Measurements from ENCODE around the gene GRB10.

The GRB10 gene

DNA sequence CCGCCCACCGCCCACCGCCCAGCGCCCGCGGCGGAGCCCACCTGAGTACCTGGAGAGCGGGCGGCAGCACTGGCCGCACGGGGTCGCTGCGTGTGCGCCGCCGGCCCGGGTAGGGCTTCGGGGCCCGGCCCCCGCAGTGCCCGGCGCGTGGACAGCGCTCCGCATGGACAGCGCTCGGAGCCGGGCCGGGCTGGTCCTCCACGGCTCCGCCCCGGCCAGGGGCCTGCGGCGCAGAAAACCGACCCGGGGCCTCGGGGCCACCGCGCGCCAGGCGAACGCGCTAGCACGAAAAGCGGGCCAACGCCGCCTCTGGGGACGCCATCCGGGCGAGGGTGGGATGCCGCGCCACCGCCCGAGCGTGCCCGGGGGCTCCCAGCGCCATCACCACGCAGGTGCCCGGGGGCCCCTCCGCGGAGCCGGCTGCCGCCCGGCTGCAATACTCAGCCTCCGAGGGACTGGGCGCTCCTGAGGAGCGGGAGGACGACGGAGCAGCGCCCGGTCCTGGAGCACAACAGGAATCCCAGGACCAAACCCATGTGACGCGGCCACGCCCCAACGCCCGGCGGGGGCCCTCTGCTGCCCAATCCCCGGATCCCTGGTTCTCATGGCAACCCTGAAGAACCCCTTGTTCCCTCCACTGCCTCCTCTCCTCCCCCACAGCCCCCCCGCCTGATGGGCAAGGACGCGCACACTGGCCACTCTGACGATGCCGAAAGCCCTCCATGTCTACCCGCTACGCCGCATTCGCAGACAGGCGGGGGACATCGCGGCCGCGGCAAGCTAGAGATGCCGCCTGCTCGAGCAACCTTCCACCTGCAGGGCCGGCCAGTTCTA is at the start of gene GRB10:
Gene GRB10 (minus strand): TSS at position 522 of the 834 bp plus-strand sequence. CDS start 50,574 bp downstream, outside the sequence.
- in situ Hi-C loops (cut with MboI; ENCODE audit: low pct_unique_long_range_greater_than_20kb, low sequenced_read_pairs, unreplicated experiment), result no loop called here
- no peak for DNase-seq (ENCODE audit: low spot score)
- TF ChIP-seq, protein P1, sequence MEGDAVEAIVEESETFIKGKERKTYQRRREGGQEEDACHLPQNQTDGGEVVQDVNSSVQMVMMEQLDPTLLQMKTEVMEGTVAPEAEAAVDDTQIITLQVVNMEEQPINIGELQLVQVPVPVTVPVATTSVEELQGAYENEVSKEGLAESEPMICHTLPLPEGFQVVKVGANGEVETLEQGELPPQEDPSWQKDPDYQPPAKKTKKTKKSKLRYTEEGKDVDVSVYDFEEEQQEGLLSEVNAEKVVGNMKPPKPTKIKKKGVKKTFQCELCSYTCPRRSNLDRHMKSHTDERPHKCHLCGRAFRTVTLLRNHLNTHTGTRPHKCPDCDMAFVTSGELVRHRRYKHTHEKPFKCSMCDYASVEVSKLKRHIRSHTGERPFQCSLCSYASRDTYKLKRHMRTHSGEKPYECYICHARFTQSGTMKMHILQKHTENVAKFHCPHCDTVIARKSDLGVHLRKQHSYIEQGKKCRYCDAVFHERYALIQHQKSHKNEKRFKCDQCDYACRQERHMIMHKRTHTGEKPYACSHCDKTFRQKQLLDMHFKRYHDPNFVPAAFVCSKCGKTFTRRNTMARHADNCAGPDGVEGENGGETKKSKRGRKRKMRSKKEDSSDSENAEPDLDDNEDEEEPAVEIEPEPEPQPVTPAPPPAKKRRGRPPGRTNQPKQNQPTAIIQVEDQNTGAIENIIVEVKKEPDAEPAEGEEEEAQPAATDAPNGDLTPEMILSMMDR (IDR thresholded peaks at IDR 0.05; ENCODE audit: extremely low read depth, insufficient read depth, missing control alignments), result peak; percentile 23

DNA sequence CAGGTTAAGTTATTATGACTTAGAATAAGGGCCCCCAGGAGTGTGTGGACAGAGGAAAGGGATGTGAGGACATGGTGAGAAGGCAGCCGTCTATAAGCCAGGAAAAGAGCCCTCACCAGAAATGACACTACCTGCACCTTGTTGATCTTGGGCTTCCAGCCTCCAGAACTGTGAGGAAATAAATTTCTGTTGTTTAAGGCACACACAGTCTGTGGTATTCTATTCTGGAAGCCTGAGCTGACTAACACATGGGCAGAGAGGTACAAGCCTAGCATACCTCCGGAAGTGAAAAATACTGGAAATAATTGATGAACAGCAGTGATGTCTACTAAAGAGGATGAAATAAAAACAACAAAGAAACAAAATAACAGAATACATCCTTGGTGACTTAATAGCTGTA is 46.1 kb upstream of the GRB10 start:
- TF ChIP-seq, protein P1 (IDR thresholded peaks at IDR 0.05; ENCODE audit: extremely low read depth, insufficient read depth, missing control alignments), result no peak
- in situ Hi-C loops (cut with MboI; ENCODE audit: low pct_unique_long_range_greater_than_20kb, low sequenced_read_pairs, unreplicated experiment), result no loop called here
- DNase-seq (ENCODE audit: low spot score), result no peak

DNA sequence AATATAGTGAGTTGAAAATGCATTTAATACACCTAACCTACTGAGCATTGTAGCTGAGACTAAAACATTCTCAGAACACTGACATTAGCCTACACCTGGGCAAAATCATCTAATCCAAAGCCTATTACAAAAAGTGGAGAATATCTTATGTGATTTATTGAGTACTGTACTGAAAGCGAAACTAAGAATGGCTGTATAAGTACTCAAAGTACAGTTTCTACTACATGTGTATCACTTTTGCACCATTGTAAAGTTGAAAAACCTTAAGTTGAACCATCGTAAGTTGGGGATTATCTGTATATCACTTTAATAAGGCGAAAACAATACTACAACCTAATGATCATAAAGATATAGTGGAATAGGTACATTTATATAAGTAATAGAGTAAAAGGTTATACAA is 45.4 kb upstream of the GRB10 start:
- in situ Hi-C loops (cut with MboI; ENCODE audit: low pct_unique_long_range_greater_than_20kb, low sequenced_read_pairs, unreplicated experiment), result no loop called here
- no peak for DNase-seq (ENCODE audit: low spot score)
- TF ChIP-seq, protein P1 (IDR thresholded peaks at IDR 0.05; ENCODE audit: extremely low read depth, insufficient read depth, missing control alignments), result no peak

DNA sequence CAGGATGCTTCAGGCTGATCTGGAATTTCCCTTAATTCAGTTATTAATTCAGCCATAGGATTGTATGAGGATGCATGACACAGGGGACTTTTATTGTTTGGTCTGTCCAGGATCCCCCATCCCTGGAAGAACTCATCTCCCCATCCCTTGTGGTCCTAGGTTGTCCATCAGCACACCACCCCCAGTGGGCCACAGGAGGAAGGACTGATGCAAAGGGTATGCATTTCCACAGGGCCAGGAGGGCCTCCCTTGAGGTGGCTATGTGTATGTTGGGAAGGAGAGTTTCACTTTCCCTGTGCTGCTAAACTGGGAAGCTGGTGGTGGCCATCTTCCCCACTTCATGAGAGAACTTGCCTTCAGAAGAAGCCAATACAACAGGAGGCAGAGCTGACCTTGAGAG is 44.6 kb upstream of the GRB10 start:
- in situ Hi-C loops (cut with MboI; ENCODE audit: low pct_unique_long_range_greater_than_20kb, low sequenced_read_pairs, unreplicated experiment), result no loop called here
- DNase-seq (ENCODE audit: low spot score), result no peak
- TF ChIP-seq, protein P1 (IDR thresholded peaks at IDR 0.05; ENCODE audit: extremely low read depth, insufficient read depth, missing control alignments), result no peak

DNA sequence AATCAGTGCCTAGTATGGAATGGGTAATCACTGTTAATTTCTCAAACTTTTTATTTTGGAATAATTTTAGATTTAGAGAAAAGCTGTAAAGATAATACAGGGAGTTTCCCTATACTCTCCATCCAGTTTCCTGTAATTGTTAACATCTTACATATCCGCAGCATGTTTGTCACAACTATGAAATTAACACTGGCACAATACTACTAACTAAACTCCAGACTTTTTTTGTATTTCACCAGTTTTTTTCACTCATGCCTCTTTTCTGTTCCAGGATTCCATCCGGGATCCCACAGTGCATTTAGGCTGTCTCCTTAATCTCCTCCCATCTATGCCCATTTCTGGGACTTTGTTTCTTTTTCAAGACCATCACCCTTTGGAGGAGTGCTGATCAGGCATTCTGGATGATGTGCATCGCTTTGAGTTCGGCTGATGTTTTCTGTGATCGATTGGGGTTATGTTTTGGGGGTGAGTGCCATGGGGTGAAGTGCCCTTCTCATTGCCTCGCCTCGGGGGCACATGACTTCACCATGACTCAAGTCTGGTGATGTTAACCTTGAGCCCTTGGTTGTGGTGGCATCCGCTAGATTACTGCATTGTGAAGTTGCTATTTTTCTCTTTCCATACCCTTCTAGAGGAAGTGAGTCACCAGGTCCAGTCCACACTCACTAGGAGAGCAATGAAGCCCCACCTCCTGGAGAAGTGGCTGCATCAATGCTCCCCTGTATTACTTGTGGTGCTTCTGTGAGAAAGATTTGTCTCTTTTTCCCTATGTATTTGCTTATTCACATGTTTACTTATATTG is 43.9 kb upstream of the GRB10 start:
- TF ChIP-seq, protein P1 (IDR thresholded peaks at IDR 0.05; ENCODE audit: extremely low read depth, insufficient read depth, missing control alignments), result no peak
- in situ Hi-C loops (cut with MboI; ENCODE audit: low pct_unique_long_range_greater_than_20kb, low sequenced_read_pairs, unreplicated experiment), result no loop called here
- DNase-seq (ENCODE audit: low spot score), result no peak

DNA sequence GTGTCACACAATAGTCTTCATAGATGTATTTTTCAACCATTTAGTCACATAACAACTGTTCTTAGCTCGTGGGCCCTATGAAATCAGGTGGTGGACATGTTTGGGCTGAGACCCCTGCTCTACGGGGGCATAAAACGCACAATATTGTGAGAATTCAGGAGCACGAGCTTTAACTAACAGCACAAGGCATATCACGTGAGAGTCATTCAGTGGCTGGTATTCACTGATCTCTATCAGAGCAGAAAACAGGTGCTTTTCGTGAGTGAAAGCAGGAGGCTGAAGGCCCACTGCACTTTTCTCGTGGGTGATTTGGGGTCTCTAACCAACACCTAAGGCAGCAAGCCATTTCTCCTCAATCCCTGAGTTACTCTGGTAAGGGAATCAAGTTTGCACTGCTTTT is 42.8 kb upstream of the GRB10 start:
- in situ Hi-C loops (cut with MboI; ENCODE audit: low pct_unique_long_range_greater_than_20kb, low sequenced_read_pairs, unreplicated experiment), result no loop called here
- TF ChIP-seq, protein P1 (IDR thresholded peaks at IDR 0.05; ENCODE audit: extremely low read depth, insufficient read depth, missing control alignments), result no peak
- DNase-seq (ENCODE audit: low spot score), result no peak
